B cell (primary cell): ENCODE data around the gene NADSYN1. TPM values are rescaled to one million over a fixed set of nuclear protein-coding genes. Genes with fewer than 3 reads are reported as not detected.

Experiments
- ATAC-seq: fragments of 200-7000 bp; cut with Tn5 transposase; one replicate; pipeline ENCODE4 v1.10.0; 2021; ENCODE audit warnings: low read depth, mild to moderate bottlenecking, moderate number of reproducible peaks, moderate library complexity
- CTCF ChIA-PET: fragments of 350-600 bp; sonication (Branson Sonifier 250); formaldehyde crosslinking; loops from one replicate; lab custom pipeline; 2021; ENCODE audit warnings: antibody characterized with exemption, inconsistent platforms; lab: Charles Lee
- POLR2A ChIA-PET: fragments of 350-600 bp; sonication (Branson Sonifier 250); formaldehyde crosslinking; loops from one replicate; lab custom pipeline; 2021; ENCODE audit warnings: antibody characterized with exemption; lab: Charles Lee
- DNase-seq: peaks from one replicate; pipeline ENCODE4 v3.0.0; 2013
- H2AFZ ChIP-seq: 2 replicates; pipeline ENCODE4 v1.6.1; 2012; ENCODE audit warnings: mild to moderate bottlenecking, low read depth, low read length; ENCODE audit not compliant: insufficient read depth, poor library complexity, severe bottlenecking
- H3K27ac ChIP-seq, 2 donors: 1 replicate in 1 of 2; 2 replicates in 1 of 2; pipeline ENCODE4 v1.5.1; 2012 to 2013; ENCODE audit warnings: low read length in 2 of 2, mild to moderate bottlenecking in 2 of 2, moderate library complexity in 1 of 2
- H3K27me3 ChIP-seq, 4 experiments: fragments of 200-600 bp in 1 of 4; sonication (generic) in 1 of 4; replicated peaks in 1 of 4; 1 replicate in 2 of 4; 2 replicates in 2 of 4; pipeline versions ENCODE4 v1.6.1 to v1.7.0; 2013 to 2016; ENCODE audit warnings: low read length in 3 of 4, mild to moderate bottlenecking in 2 of 4, mixed read lengths in 1 of 4, moderate library complexity in 1 of 4; ENCODE audit not compliant: insufficient read depth in 4 of 4, control insufficient read depth in 3 of 4; ENCODE audit errors: control extremely low read depth in 1 of 4
- H3K36me3 ChIP-seq, 2 experiments: replicated peaks in 1 of 2; 1 replicate in 1 of 2; 2 replicates in 1 of 2; pipeline versions ENCODE4 v1.6.1 to v1.7.1; 2013; ENCODE audit warnings: low read length in 1 of 2; ENCODE audit not compliant: insufficient read depth in 2 of 2, control insufficient read depth in 1 of 2; ENCODE audit errors: control extremely low read depth in 1 of 2, extremely low read depth in 1 of 2
- H3K4me1 ChIP-seq, 2 donors: fragments of 200-600 bp in 1 of 2; sonication (generic) in 1 of 2; 1 replicate in 1 of 2; 2 replicates in 1 of 2; pipeline versions ENCODE4 v1.5.1 to v1.6.1; 2013 to 2017; ENCODE audit warnings: low read length in 2 of 2; ENCODE audit not compliant: control insufficient read depth in 2 of 2, insufficient read depth in 2 of 2
- H3K4me2 ChIP-seq: replicated peaks from 2 replicates; pipeline ENCODE3; 2012; ENCODE audit warnings: mild to moderate bottlenecking, low read depth, low read length; ENCODE audit not compliant: poor library complexity, severe bottlenecking
- H3K4me3 ChIP-seq, 5 experiments: fragments of 200-600 bp in 1 of 5; sonication (generic) in 1 of 5; 1 replicate in 3 of 5; 2 replicates in 2 of 5; pipeline versions ENCODE4 v1.5.1 to v1.7.0; 2011 to 2016; ENCODE audit warnings: low read length in 4 of 5, mild to moderate bottlenecking in 4 of 5, low read depth in 2 of 5, control low read depth in 1 of 5, moderate library complexity in 1 of 5; ENCODE audit not compliant: insufficient read depth in 1 of 5; ENCODE audit errors: control extremely low read depth in 1 of 5, extremely low read depth in 1 of 5
- H3K79me2 ChIP-seq: fragments of 200-600 bp; sonication (generic); one replicate; pipeline ENCODE4 v1.6.0; 2016; ENCODE audit warnings: low read length; ENCODE audit not compliant: control insufficient read depth, insufficient read depth
- H3K9ac ChIP-seq: fragments of 200-600 bp; sonication (generic); 2 replicates; pipeline ENCODE4 v1.6.1; 2017; ENCODE audit warnings: mild to moderate bottlenecking, low read length, moderate library complexity
- H3K9me3 ChIP-seq, 3 donors: one replicate each; pipeline versions ENCODE4 v1.6.1 to v1.7.1; 2013; ENCODE audit warnings: low read length in 2 of 3; ENCODE audit not compliant: control insufficient read depth in 2 of 3, insufficient read depth in 1 of 3; ENCODE audit errors: control extremely low read depth in 1 of 3
- H4K20me1 ChIP-seq: 2 replicates; pipeline ENCODE4 v1.6.0; 2012; ENCODE audit warnings: mild to moderate bottlenecking, low read length; ENCODE audit not compliant: insufficient read depth, control insufficient read depth, poor library complexity, severe bottlenecking
- H3K27ac Mint-ChIP-seq: one replicate; pipeline ENCODE4 v1.8.0; 2021; ENCODE audit warnings: mixed read lengths
- H3K27me3 Mint-ChIP-seq: one replicate; pipeline ENCODE4 v1.8.0; 2021; ENCODE audit warnings: mixed read lengths
- H3K4me1 Mint-ChIP-seq: one replicate; pipeline ENCODE4 v1.8.0; 2021; ENCODE audit warnings: mixed read lengths
- H3K4me3 Mint-ChIP-seq: one replicate; pipeline ENCODE4 v1.8.0; 2021; ENCODE audit warnings: mixed read lengths
- H3K9me3 Mint-ChIP-seq: one replicate; pipeline ENCODE4 v1.8.0; 2022; ENCODE audit warnings: mixed read lengths; ENCODE audit not compliant: insufficient read depth
- CTCF ChIP-seq: fragments of 200-600 bp; IDR thresholded peaks from one replicate; pipeline ENCODE4 v1.8.0; 2022; ENCODE audit warnings: antibody characterized with exemption, mild to moderate bottlenecking
- EZH2 ChIP-seq: IDR thresholded peaks from 2 replicates; pipeline ENCODE4 v1.6.1; 2012; ENCODE audit warnings: borderline replicate concordance, low read depth, mild to moderate bottlenecking, moderate library complexity, low read length; ENCODE audit not compliant: insufficient read depth, poor library complexity, severe bottlenecking
- WGBS: methylation state at CpG from one replicate; pipeline ENCODE4 v1.1.5; 2013; ENCODE audit warnings: missing lambda C conversion rate; ENCODE audit not compliant: insufficient coverage; 5-methylcytosine and 5-hydroxymethylcytosine counted together
- intact Hi-C: fragments of 100-400 bp; cut with micrococcal nuclease; formaldehyde crosslinking; loops from one replicate; pipeline ENCODE4 v1.10.0; 2022
- polyA plus RNA-seq: library from polyadenylated mRNA; depleted of rRNA; stranded (reverse); fragments of >200 nt; gene quantifications from 2 replicates; pipeline ENCODE4 v1.2.3, GENCODE V29; 2012
- total RNA-seq, 2 donors: library from RNA; stranded (reverse); fragments of 120-200 nt in 1 of 2; gene quantifications; 1 replicate in 1 of 2; 2 replicates in 1 of 2; pipeline versions ENCODE4 v1.2.3 to v1.2.4, GENCODE V29; 2013 to 2022

NADSYN1 gene
- total and polyA plus RNA-seq, 2 donors (not counting 1 experiment from before 2014, with no cell fraction given): 153 to 222 TPM

- ChIA-PET POLR2A (no interaction called here), CTCF (interaction anchor here (1.0 to 1.1 kb wide), 2 partner anchors 43 to 371 kb away, joined by 3 read pairs; no protein-coding TSS in a partner anchor)
- Histone ChIP-seq H3K36me3 (peaks cover 0 to 58% of the 10 kb centered on the region in 2 experiments), H3K27ac (no peak overlapping the region), H3K4me2 (no peak overlapping the region), H3K79me2 (peaks cover 38% of the 10 kb centered on the region), H3K27me3 (no peaks in the 10 kb centered on the region), H4K20me1 (peaks cover 61% of the 10 kb centered on the region), H3K4me1 (peaks cover 22 to 31% of the 10 kb centered on the region in 2 donors), H3K9ac (no peak overlapping the region), H3K4me3 (no peak overlapping the region), H2AFZ (no peak overlapping the region), H3K9me3 (no peaks in the 10 kb centered on the region)
- peaks cover 32% of the 10 kb centered on the region for H3K4me1 Mint-ChIP-seq
- intact Hi-C loops: loop anchor here (10.0 kb wide), 1 partner anchor 329 kb away; no protein-coding TSS in a partner anchor
- H3K4me3 Mint-ChIP-seq: peak overlapping the region; percentile 48
- H3K27ac Mint-ChIP-seq: no peak overlapping the region
- ATAC-seq (no peak), DNase-seq (no peak)
- no peaks in the 10 kb centered on the region for H3K9me3 Mint-ChIP-seq
- no peak for TF ChIP-seq CTCF
- WGBS: 95% methylated on average over 6 of the region's 8 CpGs
- no peaks in the 10 kb centered on the region for H3K27me3 Mint-ChIP-seq
Observed at GRCh38 chr11:71456294-71456693, 3.3 kb downstream of the NADSYN1 start.

GRCh38 chr11:71456831-71457230 is 3.8 kb downstream of the NADSYN1 start:
- ATAC-seq: no peak
- peaks cover 61% of the 10 kb centered on the region for H4K20me1 ChIP-seq
- CTCF ChIA-PET: interaction anchor here (1.0 to 1.1 kb wide), 2 partner anchors 44 to 372 kb away, joined by 3 read pairs; no protein-coding TSS in a partner anchor
- H3K4me1 ChIP-seq: peaks cover 19 to 27% of the 10 kb centered on the region in 2 donors
- no peaks in the 10 kb centered on the region for H3K9me3 Mint-ChIP-seq
- TF ChIP-seq EZH2 (no peak), CTCF (no peak)
- no peaks in the 10 kb centered on the region for H3K9me3 ChIP-seq
- H3K27ac ChIP-seq: no peak overlapping the region
- no peak overlapping the region for H3K4me3 Mint-ChIP-seq
- intact Hi-C loops: loop anchor here (10.0 kb wide), 1 partner anchor 328 kb away; no protein-coding TSS in a partner anchor
- no peak overlapping the region for H3K4me2 ChIP-seq
- H2AFZ ChIP-seq: no peak overlapping the region
- H3K79me2 ChIP-seq: peaks cover 38% of the 10 kb centered on the region
- H3K36me3 ChIP-seq: peaks cover 0 to 61% of the 10 kb centered on the region in 2 experiments
- H3K9ac ChIP-seq: no peak overlapping the region
- H3K4me3 ChIP-seq: no peak overlapping the region
- H3K27me3 Mint-ChIP-seq: no peaks in the 10 kb centered on the region
- DNase-seq: no peak
- POLR2A ChIA-PET: no interaction called here
- peaks cover 28% of the 10 kb centered on the region for H3K4me1 Mint-ChIP-seq
- no peak overlapping the region for H3K27ac Mint-ChIP-seq
- WGBS: 100% methylated on average over 8 of the region's 10 CpGs
- H3K27me3 ChIP-seq: no peaks in the 10 kb centered on the region
